Ishikawa (cell line): ENCODE data around the gene LLGL1.

Experiments
- CEBPB ChIP-seq: IDR thresholded peaks from 2 replicates; pipeline ENCODE4 v1.6.1; 2012
- CREB1 ChIP-seq: IDR thresholded peaks from 2 replicates; pipeline ENCODE4 v1.6.1; 2012; ENCODE audit warnings: low read depth
- EGR1 ChIP-seq: IDR thresholded peaks from 2 replicates; pipeline ENCODE4 v1.6.1; 2012
- EP300 ChIP-seq: IDR thresholded peaks from 2 replicates; pipeline ENCODE4 v1.6.1; 2012; ENCODE audit warnings: borderline replicate concordance
- FOXM1 ChIP-seq: IDR thresholded peaks from 2 replicates; pipeline ENCODE4 v1.6.1; 2012; ENCODE audit warnings: low read depth, borderline replicate concordance
- NFIC ChIP-seq: IDR thresholded peaks from 2 replicates; pipeline ENCODE4 v1.6.1; 2012
- RAD21 ChIP-seq: IDR thresholded peaks from 2 replicates; pipeline ENCODE4 v1.6.1; 2012; ENCODE audit warnings: low read depth
- TAF1 ChIP-seq: IDR thresholded peaks from 2 replicates; pipeline ENCODE4 v1.6.1; 2012; ENCODE audit warnings: low read depth, mild to moderate bottlenecking
- TCF12 ChIP-seq: IDR thresholded peaks from 2 replicates; pipeline ENCODE4 v1.6.1; 2012; ENCODE audit warnings: low read depth
- TEAD4 ChIP-seq: IDR thresholded peaks from 2 replicates; pipeline ENCODE4 v1.6.1; 2012
- YY1 ChIP-seq: IDR thresholded peaks from 2 replicates; pipeline ENCODE4 v1.6.1; 2012; ENCODE audit warnings: low read depth
- ZBTB7A ChIP-seq: IDR thresholded peaks from 2 replicates; pipeline ENCODE4 v1.6.1; 2012; ENCODE audit warnings: low read depth
- TF ChIP-seq, protein P1 (sequence below): IDR thresholded peaks from 2 replicates; pipeline ENCODE4 v1.6.1; 2012; ENCODE audit warnings: low read depth, mild to moderate bottlenecking
- TF ChIP-seq, protein P2 (sequence below): IDR thresholded peaks from 2 replicates; pipeline ENCODE4 v1.6.1; 2012
- TF ChIP-seq, protein P3 (sequence below): IDR thresholded peaks from 2 replicates; pipeline ENCODE4 v1.6.1; 2012

The LLGL1 gene

DNA sequence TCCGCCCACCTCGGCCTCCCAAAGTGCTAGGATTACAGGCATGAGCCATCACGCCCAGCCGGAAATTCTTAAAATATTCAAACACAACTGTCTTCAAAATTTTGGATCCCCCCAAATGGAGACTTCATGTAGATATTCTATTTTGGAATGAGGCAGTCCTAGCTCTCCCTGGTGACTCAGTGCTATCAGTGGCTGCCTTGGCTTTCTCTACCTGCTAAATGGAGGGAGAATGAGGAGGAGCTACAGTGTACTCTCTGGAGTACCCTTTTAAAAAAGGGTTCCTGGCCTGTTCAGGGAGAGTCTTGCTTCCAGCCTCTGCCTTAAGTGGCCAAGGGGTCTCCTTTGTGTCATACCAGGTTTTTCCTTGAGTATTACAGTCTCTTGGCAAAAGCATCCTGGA lies 31.0 kb upstream of the LLGL1 start:
- no peak for TF ChIP-seq ZBTB7A
- TF ChIP-seq TEAD4 = no peak
- TF ChIP-seq TCF12 = no peak
- TF ChIP-seq CEBPB = no peak
- no peak for TF ChIP-seq TAF1
- no peak for TF ChIP-seq EGR1
- TF ChIP-seq YY1 = no peak
- TF ChIP-seq, protein P1, sequence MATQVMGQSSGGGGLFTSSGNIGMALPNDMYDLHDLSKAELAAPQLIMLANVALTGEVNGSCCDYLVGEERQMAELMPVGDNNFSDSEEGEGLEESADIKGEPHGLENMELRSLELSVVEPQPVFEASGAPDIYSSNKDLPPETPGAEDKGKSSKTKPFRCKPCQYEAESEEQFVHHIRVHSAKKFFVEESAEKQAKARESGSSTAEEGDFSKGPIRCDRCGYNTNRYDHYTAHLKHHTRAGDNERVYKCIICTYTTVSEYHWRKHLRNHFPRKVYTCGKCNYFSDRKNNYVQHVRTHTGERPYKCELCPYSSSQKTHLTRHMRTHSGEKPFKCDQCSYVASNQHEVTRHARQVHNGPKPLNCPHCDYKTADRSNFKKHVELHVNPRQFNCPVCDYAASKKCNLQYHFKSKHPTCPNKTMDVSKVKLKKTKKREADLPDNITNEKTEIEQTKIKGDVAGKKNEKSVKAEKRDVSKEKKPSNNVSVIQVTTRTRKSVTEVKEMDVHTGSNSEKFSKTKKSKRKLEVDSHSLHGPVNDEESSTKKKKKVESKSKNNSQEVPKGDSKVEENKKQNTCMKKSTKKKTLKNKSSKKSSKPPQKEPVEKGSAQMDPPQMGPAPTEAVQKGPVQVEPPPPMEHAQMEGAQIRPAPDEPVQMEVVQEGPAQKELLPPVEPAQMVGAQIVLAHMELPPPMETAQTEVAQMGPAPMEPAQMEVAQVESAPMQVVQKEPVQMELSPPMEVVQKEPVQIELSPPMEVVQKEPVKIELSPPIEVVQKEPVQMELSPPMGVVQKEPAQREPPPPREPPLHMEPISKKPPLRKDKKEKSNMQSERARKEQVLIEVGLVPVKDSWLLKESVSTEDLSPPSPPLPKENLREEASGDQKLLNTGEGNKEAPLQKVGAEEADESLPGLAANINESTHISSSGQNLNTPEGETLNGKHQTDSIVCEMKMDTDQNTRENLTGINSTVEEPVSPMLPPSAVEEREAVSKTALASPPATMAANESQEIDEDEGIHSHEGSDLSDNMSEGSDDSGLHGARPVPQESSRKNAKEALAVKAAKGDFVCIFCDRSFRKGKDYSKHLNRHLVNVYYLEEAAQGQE = no peak
- TF ChIP-seq EP300 = no peak
- TF ChIP-seq, protein P2, sequence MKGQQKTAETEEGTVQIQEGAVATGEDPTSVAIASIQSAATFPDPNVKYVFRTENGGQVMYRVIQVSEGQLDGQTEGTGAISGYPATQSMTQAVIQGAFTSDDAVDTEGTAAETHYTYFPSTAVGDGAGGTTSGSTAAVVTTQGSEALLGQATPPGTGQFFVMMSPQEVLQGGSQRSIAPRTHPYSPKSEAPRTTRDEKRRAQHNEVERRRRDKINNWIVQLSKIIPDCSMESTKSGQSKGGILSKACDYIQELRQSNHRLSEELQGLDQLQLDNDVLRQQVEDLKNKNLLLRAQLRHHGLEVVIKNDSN = no peak
- TF ChIP-seq NFIC = no peak
- no peak for TF ChIP-seq CREB1
- TF ChIP-seq, protein P3, sequence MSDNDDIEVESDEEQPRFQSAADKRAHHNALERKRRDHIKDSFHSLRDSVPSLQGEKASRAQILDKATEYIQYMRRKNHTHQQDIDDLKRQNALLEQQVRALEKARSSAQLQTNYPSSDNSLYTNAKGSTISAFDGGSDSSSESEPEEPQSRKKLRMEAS = no peak
- TF ChIP-seq RAD21 = no peak
- no peak for TF ChIP-seq FOXM1

DNA sequence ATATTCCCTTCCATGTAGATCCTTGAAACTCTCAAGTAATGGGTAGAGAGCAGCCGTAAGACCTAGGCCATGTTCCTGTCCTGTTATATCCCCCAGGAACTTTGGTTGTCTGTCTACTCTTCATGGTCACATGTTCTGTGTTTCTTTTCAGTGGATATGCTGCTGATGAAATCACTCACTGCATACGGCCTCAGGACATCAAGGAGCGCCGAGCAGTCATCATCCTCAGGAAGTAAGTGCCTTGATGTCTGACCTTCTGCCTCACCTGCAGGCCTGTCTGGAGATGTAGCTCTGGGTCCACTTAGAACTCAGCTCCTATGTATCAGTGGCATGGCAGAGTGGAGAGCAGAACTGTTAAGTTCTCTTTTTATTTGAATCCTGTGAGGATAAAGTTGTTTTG lies 30.6 kb upstream of the LLGL1 start:
- TF ChIP-seq TAF1 = no peak
- TF ChIP-seq CEBPB = no peak
- no peak for TF ChIP-seq CREB1
- no peak for TF ChIP-seq EP300
- no peak for TF ChIP-seq FOXM1
- TF ChIP-seq RAD21 = no peak
- no peak for TF ChIP-seq EGR1
- TF ChIP-seq ZBTB7A = no peak
- TF ChIP-seq, protein P2 = no peak

DNA sequence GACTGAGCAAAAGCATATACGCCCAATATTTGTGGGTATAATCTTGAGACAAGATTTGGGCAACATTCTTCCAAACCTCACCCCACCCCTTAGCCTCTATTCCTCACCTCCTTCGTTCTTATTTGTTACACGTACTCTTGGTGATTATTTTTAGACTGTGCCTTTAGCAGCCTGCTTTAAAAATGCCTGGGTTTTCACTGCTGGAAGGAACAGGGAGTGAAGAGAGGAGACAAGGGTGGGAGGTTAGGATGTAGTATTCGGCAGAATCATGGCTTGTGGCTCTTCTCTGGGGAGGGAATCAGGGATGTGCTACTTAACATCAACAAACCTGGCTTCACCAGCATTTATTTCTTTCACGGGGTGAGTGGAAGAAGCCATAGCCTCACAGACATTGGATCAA lies 30.2 kb upstream of the LLGL1 start:
- TF ChIP-seq CEBPB (no peak), RAD21 (no peak), TEAD4 (no peak), CREB1 (no peak), EGR1 (no peak), YY1 (no peak), FOXM1 (no peak), EP300 (no peak), NFIC (no peak), ZBTB7A (no peak), TCF12 (no peak), TAF1 (no peak)
- TF ChIP-seq, protein P2 = no peak
- TF ChIP-seq, protein P3 = no peak

DNA sequence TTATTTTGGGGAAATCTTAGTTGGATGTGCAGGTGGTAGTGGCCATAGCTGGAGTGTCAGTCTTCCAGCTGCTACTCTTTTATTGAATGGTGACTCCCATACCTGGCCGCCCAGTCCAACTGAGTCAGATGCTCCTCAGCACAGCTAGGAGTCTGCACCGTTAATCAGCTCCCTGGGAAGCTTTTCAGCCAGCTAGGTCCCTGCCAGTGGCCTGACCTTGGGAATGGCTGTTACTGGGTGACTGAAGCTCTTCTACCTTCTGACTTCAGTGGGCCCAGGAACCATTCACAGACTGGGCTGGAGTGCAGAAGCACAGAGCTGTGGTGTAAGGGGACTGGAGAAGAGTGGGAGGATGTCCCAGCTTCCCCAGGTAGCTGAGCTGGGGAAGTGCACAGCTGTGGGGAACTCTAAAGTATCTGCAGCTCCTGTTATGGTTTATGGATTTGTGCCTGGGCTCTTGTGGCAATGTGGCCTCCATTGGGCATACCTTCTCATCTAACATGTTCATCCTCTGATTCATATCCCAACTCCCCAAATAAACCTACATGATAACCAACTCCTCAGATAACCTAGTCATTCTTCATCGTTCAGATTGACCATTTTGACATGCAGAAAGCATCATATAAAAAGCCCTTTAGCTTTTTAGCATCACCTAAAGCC lies 27.8 kb upstream of the LLGL1 start:
- TF ChIP-seq ZBTB7A = no peak
- TF ChIP-seq TCF12 = no peak
- TF ChIP-seq EP300 = no peak
- no peak for TF ChIP-seq YY1
- TF ChIP-seq RAD21 = no peak
- no peak for TF ChIP-seq FOXM1
- TF ChIP-seq CEBPB = no peak

DNA sequence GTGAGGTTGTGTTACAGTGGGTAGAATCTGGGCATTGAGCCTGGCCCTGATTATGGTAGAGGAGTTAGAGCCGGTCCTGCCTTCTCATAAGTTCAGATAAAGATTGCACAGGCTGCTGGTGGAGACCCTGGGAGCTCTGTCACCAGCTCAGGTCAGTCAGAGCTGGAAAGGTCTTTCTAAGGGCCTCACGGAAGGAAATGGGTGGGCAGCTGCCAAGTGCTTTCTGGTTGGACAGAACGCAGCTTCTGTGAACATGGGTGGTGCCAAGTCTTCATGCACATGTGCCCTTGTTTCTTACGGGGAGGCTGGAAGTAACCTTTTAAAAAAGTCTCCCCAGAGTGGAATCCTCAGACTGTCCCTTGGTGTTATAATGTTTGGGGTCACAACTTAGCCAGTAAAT lies 26.9 kb upstream of the LLGL1 start:
- no peak for TF ChIP-seq TEAD4
- no peak for TF ChIP-seq TCF12
- TF ChIP-seq EP300 = no peak
- TF ChIP-seq RAD21 = no peak
- TF ChIP-seq, protein P1 = no peak
- no peak for TF ChIP-seq EGR1
- no peak for TF ChIP-seq CREB1
- TF ChIP-seq ZBTB7A = no peak
- no peak for TF ChIP-seq YY1

DNA sequence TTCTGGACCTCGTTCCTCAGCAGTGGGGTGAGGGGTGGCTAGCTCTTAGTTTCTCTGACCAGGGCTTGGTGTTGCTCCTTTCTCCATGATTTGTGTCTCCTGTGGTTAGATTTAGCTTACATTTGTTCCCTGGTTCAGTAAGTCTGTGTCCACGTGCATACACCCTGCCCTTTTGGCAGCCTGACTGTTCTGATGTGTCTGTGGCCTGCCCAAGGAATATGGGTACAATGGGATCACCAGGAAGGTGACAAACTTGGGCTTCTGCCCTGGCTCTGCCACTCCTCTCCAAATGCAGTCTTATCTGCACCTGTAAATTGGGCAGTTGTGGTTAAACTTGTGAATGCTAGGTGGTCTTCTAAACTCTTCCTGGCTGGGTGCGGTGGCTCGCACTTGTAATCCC lies 24.3 kb upstream of the LLGL1 start:
- TF ChIP-seq CEBPB (no peak), TEAD4 (no peak), ZBTB7A (no peak)
- TF ChIP-seq, protein P3 = no peak
- TF ChIP-seq, protein P1 = no peak
